CD14-positive monocyte (primary cell): ENCODE results near the gene GPR158. TPM values are rescaled to one million over a fixed set of nuclear protein-coding genes. Genes with fewer than 3 reads are reported as not detected.

ENCODE experiments used
- DNase-seq, 3 donors: peaks; one replicate each; pipeline ENCODE4 v3.0.0-alpha.2; 2011 to 2022
- H2AFZ ChIP-seq: 2 replicates; pipeline ENCODE4 v1.6.0; 2012; ENCODE audit warnings: mild to moderate bottlenecking, low read depth, low read length, inconsistent platforms; ENCODE audit not compliant: insufficient read depth, poor library complexity, severe bottlenecking
- H3K27ac ChIP-seq, 2 donors: 1 replicate in 1 of 2; 2 replicates in 1 of 2; pipeline ENCODE4 v1.5.1; 2012 to 2013; ENCODE audit warnings: low read length in 2 of 2, control low read depth in 1 of 2, inconsistent platforms in 1 of 2, low read depth in 1 of 2, mild to moderate bottlenecking in 1 of 2
- H3K27me3 ChIP-seq, 2 donors: one replicate each; pipeline versions ENCODE4 v1.6.0 to v1.6.1; 2011 to 2013; ENCODE audit warnings: low read length in 2 of 2; ENCODE audit not compliant: control insufficient read depth in 2 of 2, insufficient read depth in 2 of 2
- H3K36me3 ChIP-seq, 2 donors: replicated peaks in 1 of 2; 1 replicate in 1 of 2; 2 replicates in 1 of 2; pipeline versions ENCODE4 v1.5.1 to v1.6.1; 2012 to 2013; ENCODE audit warnings: low read length in 2 of 2, control low read depth in 1 of 2, inconsistent platforms in 1 of 2, mild to moderate bottlenecking in 1 of 2; ENCODE audit not compliant: insufficient read depth in 2 of 2, control insufficient read depth in 1 of 2
- H3K4me1 ChIP-seq, 2 donors: 1 replicate in 1 of 2; 2 replicates in 1 of 2; pipeline versions ENCODE4 v1.5.1 to v1.6.1; 2012 to 2013; ENCODE audit warnings: low read length in 2 of 2, control low read depth in 1 of 2, inconsistent platforms in 1 of 2, mild to moderate bottlenecking in 1 of 2, moderate library complexity in 1 of 2; ENCODE audit not compliant: insufficient read depth in 2 of 2, control insufficient read depth in 1 of 2
- H3K4me2 ChIP-seq: replicated peaks from 2 replicates; pipeline ENCODE3; 2012; ENCODE audit warnings: low read length, moderate library complexity, mild to moderate bottlenecking; ENCODE audit not compliant: poor library complexity, severe bottlenecking; ENCODE audit errors: extremely low read depth
- H3K4me3 ChIP-seq, 3 experiments: fragments of 200-600 bp in 1 of 3; sonication (generic) in 1 of 3; replicated peaks in 1 of 3; 1 replicate in 2 of 3; 2 replicates in 1 of 3; pipeline ENCODE4 v1.5.1; 2011 to 2013; ENCODE audit warnings: low read length in 3 of 3, mild to moderate bottlenecking in 3 of 3, control low read depth in 2 of 3, low read depth in 2 of 3, inconsistent platforms in 1 of 3, moderate library complexity in 1 of 3
- H3K79me2 ChIP-seq: 2 replicates; pipeline ENCODE4 v1.6.0; 2012; ENCODE audit warnings: mild to moderate bottlenecking, control low read depth, inconsistent platforms, low read length, moderate library complexity; ENCODE audit not compliant: insufficient read depth
- H3K9ac ChIP-seq: 2 replicates; pipeline ENCODE4 v1.6.0; 2017; ENCODE audit warnings: low read length, mild to moderate bottlenecking; ENCODE audit not compliant: insufficient read depth, poor library complexity, severe bottlenecking
- H3K9me3 ChIP-seq, 2 donors: replicated peaks in 1 of 2; 1 replicate in 1 of 2; 2 replicates in 1 of 2; pipeline versions ENCODE4 v1.5.1 to v1.6.1; 2012 to 2013; ENCODE audit warnings: low read length in 2 of 2, control low read depth in 1 of 2; ENCODE audit not compliant: control insufficient read depth in 1 of 2, insufficient read depth in 1 of 2
- H4K20me1 ChIP-seq: 2 replicates; pipeline ENCODE4 v1.6.0; 2012; ENCODE audit warnings: mild to moderate bottlenecking, low read length, control low read depth, moderate library complexity; ENCODE audit not compliant: insufficient read depth
- H3K27ac Mint-ChIP-seq, 7 donors: one replicate each; pipeline ENCODE4 v1.8.0; 2020; ENCODE audit warnings: mild to moderate bottlenecking in 7 of 7, mixed read lengths in 7 of 7, moderate library complexity in 6 of 7, inconsistent platforms in 2 of 7
- H3K27me3 Mint-ChIP-seq, 3 donors: one replicate each; pipeline ENCODE4 v1.8.0; 2021 to 2022; ENCODE audit warnings: low read depth in 3 of 3, mild to moderate bottlenecking in 3 of 3, mixed read lengths in 3 of 3, moderate library complexity in 3 of 3, inconsistent platforms in 1 of 3
- H3K36me3 Mint-ChIP-seq, 2 donors: one replicate each; pipeline ENCODE4 v1.8.0; 2020; ENCODE audit warnings: mixed read lengths in 2 of 2, inconsistent platforms in 1 of 2, mild to moderate bottlenecking in 1 of 2
- H3K4me1 Mint-ChIP-seq: one replicate; pipeline ENCODE4 v1.8.0; 2020; ENCODE audit warnings: mild to moderate bottlenecking, mixed read lengths
- H3K4me3 Mint-ChIP-seq, 2 donors: one replicate each; pipeline ENCODE4 v1.8.0; 2020; ENCODE audit warnings: mild to moderate bottlenecking in 2 of 2, mixed read lengths in 2 of 2, moderate library complexity in 1 of 2
- H3K9me3 Mint-ChIP-seq, 7 donors: one replicate each; pipeline ENCODE4 v1.8.0; 2020 to 2022; ENCODE audit warnings: mixed read lengths in 7 of 7, mild to moderate bottlenecking in 6 of 7, moderate library complexity in 6 of 7, inconsistent platforms in 2 of 7
- CTCF ChIP-seq: fragments of 200-600 bp; IDR thresholded peaks from one replicate; pipeline ENCODE4 v1.8.0; 2022; ENCODE audit warnings: antibody characterized with exemption, mild to moderate bottlenecking
- WGBS: methylation state at CpG from one replicate; pipeline ENCODE4 v1.1.5; 2013; ENCODE audit warnings: missing lambda C conversion rate; ENCODE audit not compliant: insufficient coverage; 5-methylcytosine and 5-hydroxymethylcytosine counted together
- intact Hi-C, 2 donors: fragments of 100-400 bp; cut with micrococcal nuclease; formaldehyde crosslinking; loops; one replicate each; pipeline versions ENCODE4 v1.15.0 to v1.15.1; 2023
- polyA plus RNA-seq, 3 donors: library from polyadenylated mRNA; depleted of rRNA in 1 of 3; unstranded in 2 of 3; stranded (reverse) in 1 of 3; fragments of 300-500 nt in 2 of 3; fragments of >200 nt in 1 of 3; fragmentation: Illumina TruSeq in 2 of 3; gene quantifications; 1 replicate in 2 of 3; 2 replicates in 1 of 3; pipeline ENCODE4 v1.2.3, GENCODE V29; 2012 to 2021

GPR158 gene
- polyA plus RNA-seq, 3 donors, result not detected

GRCh38 chr10:25257646-25258045 lies 82.8 kb downstream of the GPR158 start:
- H3K27ac Mint-ChIP-seq, result no peak overlapping the region
- no peak for TF ChIP-seq CTCF
- Histone ChIP-seq H3K9ac (no peak overlapping the region), H3K36me3 (no peaks in the 10 kb centered on the region), H3K27ac (no peak overlapping the region), H3K79me2 (no peaks in the 10 kb centered on the region), H3K4me3 (no peak overlapping the region), H2AFZ (no peak overlapping the region), H3K4me2 (no peak overlapping the region), H3K9me3 (no peaks in the 10 kb centered on the region), H4K20me1 (no peaks in the 10 kb centered on the region), H3K4me1 (no peaks in the 10 kb centered on the region), H3K27me3 (no peaks in the 10 kb centered on the region)
- no peaks in the 10 kb centered on the region for H3K4me1 Mint-ChIP-seq
- WGBS, result no CpG with 5 or more reads among the region's 5 CpGs
- H3K4me3 Mint-ChIP-seq, result no peak overlapping the region
- DNase-seq, result no peak
- H3K27me3 Mint-ChIP-seq, result no peaks in the 10 kb centered on the region
- intact Hi-C loops, result no loop called here
- H3K9me3 Mint-ChIP-seq, result peaks cover 0 to 7% (median 0%) of the 10 kb centered on the region in 7 donors
- no peaks in the 10 kb centered on the region for H3K36me3 Mint-ChIP-seq

- no peaks in the 10 kb centered on the region for H3K27me3 Mint-ChIP-seq
- H3K4me3 ChIP-seq, result no peak overlapping the region
- H3K9me3 ChIP-seq, result no peaks in the 10 kb centered on the region
- no peaks in the 10 kb centered on the region for H3K79me2 ChIP-seq
- no peaks in the 10 kb centered on the region for H3K4me1 Mint-ChIP-seq
- no peak overlapping the region for H3K9ac ChIP-seq
- H4K20me1 ChIP-seq, result no peaks in the 10 kb centered on the region
- 56% methylated on average over 1 of the region's 2 CpGs for WGBS
- H3K4me3 Mint-ChIP-seq, result no peak overlapping the region
- DNase-seq, result no peak
- H3K9me3 Mint-ChIP-seq, result peaks cover 0 to 4% (median 0%) of the 10 kb centered on the region in 7 donors
- no peaks in the 10 kb centered on the region for H3K27me3 ChIP-seq
- H3K36me3 Mint-ChIP-seq, result no peaks in the 10 kb centered on the region
- no peak overlapping the region for H3K4me2 ChIP-seq
- TF ChIP-seq CTCF, result no peak
- no peaks in the 10 kb centered on the region for H3K36me3 ChIP-seq
- H3K27ac Mint-ChIP-seq, result no peak overlapping the region
- H3K4me1 ChIP-seq, result no peaks in the 10 kb centered on the region
- H3K27ac ChIP-seq, result no peak overlapping the region
- intact Hi-C loops, result no loop called here
- H2AFZ ChIP-seq, result no peak overlapping the region
These were observed 86.3 kb downstream of the GPR158 start for GRCh38 chr10:25261110-25261509.
